ENCODE data around the gene IFFO2. TPM values are rescaled to one million over a fixed set of nuclear protein-coding genes. Genes with fewer than 3 reads are reported as not detected.

IFFO2 gene
- total RNA-seq, 1 donor from 2014 or later: 7.6 TPM

DNA sequence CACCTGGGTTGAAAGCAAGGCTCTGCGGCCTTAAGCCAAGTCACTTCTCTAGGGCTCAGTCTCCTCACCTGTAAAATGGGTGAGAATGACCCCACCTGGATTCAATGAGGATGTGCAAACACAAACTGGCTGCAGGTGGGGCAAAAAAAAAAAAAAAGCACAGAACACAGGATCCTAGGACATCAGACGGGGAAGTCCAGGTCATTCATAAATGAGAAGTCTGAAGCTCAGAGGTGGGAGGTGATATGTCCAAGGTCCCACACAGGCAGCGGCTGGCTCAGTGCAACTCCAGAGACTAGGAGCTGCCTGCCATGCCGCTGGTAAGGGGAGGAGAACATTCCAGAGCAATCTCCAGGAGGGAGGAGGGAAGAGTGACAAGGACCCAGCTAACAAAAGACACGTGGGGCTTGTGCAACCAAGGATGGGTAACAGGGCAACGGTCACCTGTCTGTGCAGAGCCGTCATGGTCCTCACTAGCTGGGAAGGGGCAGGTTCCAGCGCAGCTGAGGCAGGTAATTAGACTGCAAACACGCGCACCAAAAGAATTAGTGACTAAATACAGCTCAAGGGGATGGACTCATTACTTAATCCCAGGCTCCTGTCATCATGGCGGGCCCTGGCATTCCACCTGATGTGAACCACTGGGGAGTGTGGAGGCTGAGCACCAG is 19.5 kb downstream of the IFFO2 start:
- no peak for DNase-seq (ENCODE audit: low read depth in 2 of 2)

GRCh38 chr1:18936471-18936813 is 20.0 kb downstream of the IFFO2 start:
- no peak for DNase-seq (ENCODE audit: low read depth in 2 of 2)

DNA sequence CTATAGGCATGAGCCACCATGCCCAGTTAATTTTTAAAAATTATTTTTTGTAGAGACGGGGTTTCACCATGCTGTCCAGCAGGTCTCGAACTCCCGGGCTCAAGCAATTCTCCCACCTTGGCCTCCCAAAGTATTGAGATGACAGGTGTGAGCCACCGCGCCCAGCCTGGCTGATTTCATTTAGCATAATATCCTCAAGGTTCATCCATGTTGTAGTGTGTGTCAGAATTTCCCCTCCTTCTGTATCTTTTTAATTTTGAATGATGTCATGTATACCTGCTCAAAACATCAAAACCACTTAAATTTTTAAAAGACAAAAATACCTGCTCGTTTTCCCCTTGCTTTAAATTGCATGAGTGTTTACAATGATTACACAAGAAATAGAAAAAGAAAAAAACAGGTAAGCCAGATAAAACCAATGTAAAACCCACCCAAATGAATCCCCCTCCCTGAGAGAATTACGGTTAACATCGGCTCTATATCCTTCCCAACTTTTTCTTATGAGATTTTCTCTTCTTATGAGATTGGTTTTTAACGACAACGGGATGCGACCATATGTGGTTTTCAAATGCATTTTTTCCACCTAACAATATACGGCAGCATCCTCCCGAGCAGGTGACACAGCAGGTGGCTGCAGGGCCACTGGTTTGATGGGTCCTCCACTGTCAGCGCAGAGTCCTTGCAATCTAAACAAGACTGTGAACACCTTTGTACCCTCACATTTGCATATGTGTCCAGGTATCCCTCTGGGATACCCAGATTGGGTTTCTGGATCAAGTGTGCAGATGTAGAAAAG is 22.1 kb downstream of the IFFO2 start:
- no peak for DNase-seq (ENCODE audit: low read depth in 2 of 2)

DNA sequence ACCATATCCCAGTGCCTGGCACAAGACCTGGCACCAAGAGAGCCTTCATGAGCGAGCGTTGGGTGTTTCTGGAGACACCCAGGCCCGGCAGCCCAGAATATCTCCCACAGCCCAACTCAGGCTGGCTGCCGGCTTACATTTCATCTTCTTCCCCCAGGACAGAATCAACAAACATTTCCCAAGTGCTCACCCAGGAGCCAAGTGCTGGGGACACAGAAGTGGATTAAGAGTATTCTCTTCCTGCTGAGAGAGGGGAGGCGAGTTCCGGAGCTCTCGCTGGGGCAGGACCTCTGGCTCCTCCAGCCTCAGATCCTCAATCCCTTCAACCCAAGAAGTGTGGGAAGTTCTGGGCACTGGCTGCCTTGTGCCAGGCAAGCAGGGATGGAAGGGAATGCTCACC is 23.6 kb downstream of the IFFO2 start:
- DNase-seq (ENCODE audit: low read depth in 2 of 2): no peak

- DNase-seq (ENCODE audit: low read depth in 2 of 2): no peak
Observed at GRCh38 chr1:18932387-18932786, 24.1 kb downstream of the IFFO2 start.

- DNase-seq (ENCODE audit: low read depth in 2 of 2): no peak
Observed at GRCh38 chr1:18931730-18932129, 24.7 kb downstream of the IFFO2 start.

GRCh38 chr1:18929686-18930085 is 26.8 kb downstream of the IFFO2 start:
- DNase-seq (ENCODE audit: low read depth in 2 of 2): no peak

- DNase-seq (ENCODE audit: low read depth in 2 of 2): no peak
Observed at GRCh38 chr1:18928985-18929384, 27.5 kb downstream of the IFFO2 start.

DNA sequence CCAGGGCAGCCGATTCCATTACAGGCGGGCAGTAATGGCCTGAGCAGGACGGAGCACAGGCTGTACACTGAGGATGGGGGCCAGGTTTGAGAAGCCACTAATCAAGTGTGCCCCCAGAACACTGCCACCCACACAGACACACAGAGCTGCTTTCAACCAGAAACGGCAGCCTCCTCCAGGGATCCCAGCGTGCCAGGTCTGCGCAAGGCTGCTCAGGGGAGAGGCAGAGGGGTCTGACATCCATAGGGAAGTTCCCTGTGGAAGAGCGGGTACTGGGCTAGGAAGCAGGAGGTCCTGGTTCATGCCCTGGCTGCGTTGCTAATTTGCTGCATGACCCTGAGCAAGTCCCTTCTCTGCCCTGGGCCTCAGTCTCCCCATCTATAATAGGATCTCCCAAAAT is 28.1 kb downstream of the IFFO2 start:
- no peak for DNase-seq (ENCODE audit: low read depth in 2 of 2)

DNA sequence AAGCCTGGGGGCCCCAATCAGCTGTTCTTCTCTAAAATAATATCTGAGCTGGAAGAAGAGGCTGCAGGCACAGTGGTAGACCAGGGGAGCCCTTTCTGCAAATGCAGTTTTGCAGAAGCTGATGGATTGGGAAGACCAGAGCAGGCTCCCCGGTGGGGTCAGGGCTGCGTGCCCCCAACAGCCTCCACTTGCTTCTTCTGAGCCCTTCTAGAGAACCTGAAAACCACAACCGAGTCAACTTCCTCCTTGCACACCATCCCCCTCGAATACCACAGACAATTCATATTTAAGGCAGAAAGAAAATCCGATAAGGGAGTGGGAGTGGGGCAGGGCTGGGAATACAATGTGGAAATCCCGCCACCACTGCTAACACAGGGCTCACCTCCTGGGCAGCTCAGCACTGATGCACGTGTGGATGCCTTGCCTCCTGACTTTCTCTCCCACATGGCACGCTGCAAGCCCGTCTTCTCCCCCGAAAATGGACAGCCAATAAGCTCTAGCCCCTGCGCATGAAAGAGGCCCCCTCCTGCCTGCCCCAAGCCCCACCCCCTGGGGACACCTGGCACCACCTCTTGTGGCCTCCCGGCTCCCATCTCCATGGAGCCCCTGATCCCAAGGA is 28.7 kb downstream of the IFFO2 start:
- DNase-seq (ENCODE audit: low read depth in 2 of 2): peak in 1 of 2 donors; percentile 34

GRCh38 chr1:18927082-18927653 is 29.3 kb downstream of the IFFO2 start:
- no peak for DNase-seq (ENCODE audit: low read depth in 2 of 2)

DNA sequence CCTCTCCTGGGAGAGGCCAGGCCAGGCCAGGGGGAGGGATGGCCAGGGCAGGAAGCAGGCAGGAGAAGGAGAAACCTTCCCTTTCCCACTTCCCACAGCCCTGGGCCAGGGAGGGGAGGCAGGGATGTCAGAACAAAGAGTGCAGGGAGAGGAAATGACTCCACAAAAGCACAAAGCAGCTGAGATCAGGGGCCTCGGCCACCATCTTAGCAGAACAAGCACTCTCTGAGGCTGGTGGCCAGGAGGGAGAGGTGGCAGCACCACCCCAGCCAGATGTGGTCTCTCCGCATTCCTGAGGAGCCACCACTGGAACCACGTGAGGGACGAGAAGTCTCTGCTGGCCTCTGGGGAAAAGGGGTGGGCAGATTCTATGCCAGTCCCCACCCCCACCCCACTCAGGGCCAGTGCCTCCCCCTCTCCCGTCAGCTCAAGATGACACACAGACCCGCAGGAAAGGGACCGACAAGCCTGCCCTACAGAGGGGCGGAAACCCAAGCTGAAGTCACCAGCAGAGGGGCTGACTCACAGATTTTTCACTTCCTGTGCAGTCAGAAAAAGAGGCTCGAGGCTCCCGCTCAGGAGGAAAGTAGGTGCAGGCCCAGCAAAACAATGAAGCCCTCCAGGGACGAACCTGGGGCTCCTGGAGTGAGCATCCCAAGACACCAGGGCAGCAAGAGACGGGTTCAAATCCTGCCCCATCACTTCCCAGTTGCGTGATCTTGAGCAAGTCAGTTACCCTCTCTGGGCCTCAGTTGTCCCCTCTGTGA is 30.0 kb downstream of the IFFO2 start:
- DNase-seq (ENCODE audit: low read depth in 2 of 2): peak; percentile 67 to 97

DNA sequence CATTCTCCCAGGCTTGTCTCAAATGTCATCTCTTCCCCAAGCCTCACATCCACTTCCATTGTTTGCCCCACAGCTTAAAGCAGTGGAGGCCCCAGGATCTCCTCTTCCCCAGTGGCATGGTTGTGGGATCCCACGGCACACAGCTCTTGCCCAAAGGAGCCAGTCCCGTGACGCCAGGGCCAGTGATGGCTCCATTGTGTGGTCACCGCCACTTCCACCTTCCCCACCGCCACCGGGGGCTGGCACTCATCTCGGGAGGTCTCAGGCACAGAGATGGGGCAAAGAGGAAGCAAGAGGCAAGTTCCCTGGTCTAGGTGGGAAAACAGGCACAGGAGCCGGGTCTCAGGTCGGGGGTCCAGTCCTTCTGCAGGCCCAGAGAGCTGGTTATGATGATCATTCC is 31.2 kb downstream of the IFFO2 start:
- no peak for DNase-seq (ENCODE audit: low read depth in 2 of 2)

- peak in 1 of 2 donors; percentile 42 for DNase-seq (ENCODE audit: low read depth in 2 of 2)
Observed at GRCh38 chr1:18924221-18924691, 32.2 kb downstream of the IFFO2 start.

DNA sequence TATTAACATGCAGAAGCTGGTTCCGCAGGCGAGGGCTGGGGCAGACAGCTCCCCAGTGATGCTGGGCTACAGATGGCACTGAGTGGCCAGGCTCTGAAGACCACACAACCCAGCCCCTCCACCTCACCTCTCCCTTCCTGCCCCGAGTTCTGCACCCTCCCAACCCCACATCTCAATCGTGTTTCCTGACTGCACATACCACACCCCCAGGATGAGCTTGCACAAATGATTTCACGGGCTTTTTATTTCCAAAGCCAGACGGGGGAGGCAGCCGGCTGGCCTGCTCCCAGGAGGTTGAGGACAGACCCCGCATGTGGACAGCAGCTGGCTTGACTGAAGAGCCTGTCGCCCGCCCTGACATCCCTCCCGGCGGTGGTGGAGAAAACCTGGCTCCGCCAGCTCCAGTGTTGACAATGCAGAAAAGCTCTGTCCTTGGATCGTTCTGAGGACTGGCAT is 32.7 kb downstream of the IFFO2 start:
- DNase-seq (ENCODE audit: low read depth in 2 of 2): peak in 1 of 2 donors; percentile 42

DNA sequence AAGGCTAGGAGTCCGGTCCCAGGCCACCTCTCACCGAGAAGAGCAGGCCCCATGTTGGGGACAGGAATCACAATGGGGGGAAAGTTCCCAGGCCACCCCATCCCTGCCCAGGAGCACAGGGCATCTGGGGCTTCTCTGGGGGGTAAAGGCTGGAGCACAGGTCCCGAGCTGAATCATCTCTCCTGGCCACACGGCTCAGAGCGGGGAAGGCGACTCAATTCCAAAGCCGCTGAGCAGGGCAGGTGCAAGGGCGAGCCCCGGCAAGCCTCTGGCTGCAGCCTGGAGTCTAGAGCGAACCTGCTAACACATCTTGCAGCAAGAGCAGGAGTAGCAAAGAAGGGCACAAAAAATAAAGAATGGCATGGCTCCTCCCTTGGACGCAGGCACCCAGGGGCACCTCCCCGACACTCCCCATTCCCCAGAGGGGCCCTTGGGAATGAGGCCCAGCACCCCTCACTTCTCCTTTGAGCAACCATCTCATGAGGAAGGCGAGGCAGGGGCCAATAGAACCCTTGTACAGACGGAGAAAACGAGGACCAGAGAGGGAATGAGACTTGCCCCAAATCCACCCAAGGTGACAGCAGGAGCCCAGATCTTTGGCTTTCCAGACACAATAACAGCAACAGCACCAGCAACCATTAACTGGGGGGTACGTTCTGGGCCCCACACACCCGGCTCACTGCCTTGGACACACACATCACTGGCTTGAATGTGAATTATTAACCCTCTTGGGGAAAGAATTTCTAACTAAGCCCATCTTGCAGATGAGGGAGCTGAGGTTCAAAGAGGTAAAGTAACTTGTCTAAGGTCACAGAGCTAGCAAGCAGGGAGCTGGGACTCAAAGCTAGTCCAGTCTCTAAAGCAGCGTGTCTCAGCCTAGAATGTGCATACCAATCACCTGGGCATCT is 33.4 kb downstream of the IFFO2 start:
- no peak for DNase-seq (ENCODE audit: low read depth in 2 of 2)

DNA sequence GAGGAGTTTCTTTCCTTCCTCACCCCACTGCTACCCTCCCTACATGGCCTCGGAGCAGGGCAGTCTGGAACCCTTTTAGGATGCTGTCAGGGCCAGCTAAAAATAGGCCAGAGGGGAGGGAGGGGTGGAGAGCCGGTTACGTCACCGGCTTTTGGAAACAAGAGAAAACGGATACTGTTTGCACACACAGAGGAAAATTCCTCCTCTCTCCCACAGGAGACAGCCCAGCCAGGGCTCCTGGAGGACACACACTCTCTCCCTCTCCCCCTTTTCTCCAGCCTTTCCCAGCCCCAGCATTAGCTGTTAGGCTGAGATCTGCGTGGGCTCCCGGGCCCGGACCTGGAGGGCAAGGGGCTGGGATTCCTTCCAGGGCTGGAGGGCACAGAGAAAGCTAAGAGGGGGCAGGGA is 34.2 kb downstream of the IFFO2 start:
- DNase-seq (ENCODE audit: low read depth in 2 of 2): peak; percentile 40 to 69

GRCh38 chr1:18921516-18922251 is 34.8 kb downstream of the IFFO2 start:
- DNase-seq (ENCODE audit: low read depth in 2 of 2): peak in 1 of 2 donors; percentile 48

GRCh38 chr1:18920931-18921330 is 35.5 kb downstream of the IFFO2 start:
- no peak for DNase-seq (ENCODE audit: low read depth in 2 of 2)

DNA sequence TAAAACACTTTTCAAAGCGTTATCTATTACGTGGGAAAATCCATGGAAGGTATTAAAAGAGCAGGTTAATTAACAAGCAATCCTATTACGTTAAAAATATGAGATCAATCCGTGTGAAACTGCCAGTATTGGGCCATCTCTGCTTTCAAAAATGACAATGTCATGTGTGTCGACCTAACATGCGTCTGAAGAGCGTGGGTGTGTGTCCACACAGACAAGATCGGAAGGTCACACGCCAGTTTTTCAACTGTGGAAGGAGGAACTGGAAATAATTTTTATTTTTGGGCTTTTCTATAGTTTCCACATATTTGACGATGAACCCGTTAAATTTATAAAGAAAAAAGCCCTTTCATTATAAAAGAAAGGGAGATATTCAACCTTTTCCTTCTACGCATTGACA is 36.5 kb downstream of the IFFO2 start:
- DNase-seq (ENCODE audit: low read depth in 2 of 2): no peak

All from dermis microvascular lymphatic vessel endothelial cell (primary cell).